ENCODE measurements around the gene B4GALT5.

The B4GALT5 gene

GRCh38 chr20:49681850-49682216 lies 31.8 kb downstream of the B4GALT5 start:
- no peak for ATAC-seq
- TF ChIP-seq CREB5 (CRISPR knock-in tag; IDR thresholded peaks at IDR 0.05; ENCODE audit: low read depth) (no peak), ZC3H10 (CRISPR knock-in tag; IDR thresholded peaks at IDR 0.05) (no peak), BACH2 (CRISPR knock-in tag; IDR thresholded peaks at IDR 0.05; ENCODE audit: borderline replicate concordance) (no peak), PPARA (CRISPR knock-in tag; IDR thresholded peaks at IDR 0.05; ENCODE audit: borderline replicate concordance) (no peak), TSHZ2 (CRISPR knock-in tag; IDR thresholded peaks at IDR 0.05) (no peak), POU6F1 (CRISPR knock-in tag; IDR thresholded peaks at IDR 0.05; ENCODE audit: borderline replicate concordance, low read depth) (no peak), OSR1 (CRISPR knock-in tag; IDR thresholded peaks at IDR 0.05) (no peak), ZNF8 (CRISPR knock-in tag; IDR thresholded peaks at IDR 0.05) (no peak), CSDC2 (CRISPR knock-in tag; IDR thresholded peaks at IDR 0.05) (no peak), TCF4 (CRISPR knock-in tag; IDR thresholded peaks at IDR 0.05; ENCODE audit: borderline replicate concordance) (no peak), SNAI2 (CRISPR knock-in tag; IDR thresholded peaks at IDR 0.05) (no peak), ESRRG (CRISPR knock-in tag; IDR thresholded peaks at IDR 0.05) (no peak), RARB (CRISPR knock-in tag; IDR thresholded peaks at IDR 0.05) (no peak)

GRCh38 chr20:49680484-49680883 lies 33.2 kb downstream of the B4GALT5 start:
- no peak for ATAC-seq
- TF ChIP-seq ZC3H10 (CRISPR knock-in tag; IDR thresholded peaks at IDR 0.05) (no peak), TOX (CRISPR knock-in tag; IDR thresholded peaks at IDR 0.05; ENCODE audit: borderline replicate concordance) (no peak), ZFP3 (CRISPR knock-in tag; IDR thresholded peaks at IDR 0.05) (no peak), TCF4 (CRISPR knock-in tag; IDR thresholded peaks at IDR 0.05; ENCODE audit: borderline replicate concordance) (no peak), CREB5 (CRISPR knock-in tag; IDR thresholded peaks at IDR 0.05; ENCODE audit: low read depth) (no peak), ISL1 (CRISPR knock-in tag; IDR thresholded peaks at IDR 0.05) (no peak), CSRNP3 (CRISPR knock-in tag; IDR thresholded peaks at IDR 0.05) (no peak), RARB (CRISPR knock-in tag; IDR thresholded peaks at IDR 0.05) (no peak), ZNF8 (CRISPR knock-in tag; IDR thresholded peaks at IDR 0.05) (no peak), OSR1 (CRISPR knock-in tag; IDR thresholded peaks at IDR 0.05) (no peak), TSHZ2 (CRISPR knock-in tag; IDR thresholded peaks at IDR 0.05) (no peak), SNAI2 (CRISPR knock-in tag; IDR thresholded peaks at IDR 0.05) (no peak), ARNTL (CRISPR knock-in tag; IDR thresholded peaks at IDR 0.05; ENCODE audit: borderline replicate concordance, low read depth) (no peak), ZNF70 (CRISPR knock-in tag; IDR thresholded peaks at IDR 0.05) (no peak), BACH2 (CRISPR knock-in tag; IDR thresholded peaks at IDR 0.05; ENCODE audit: borderline replicate concordance) (no peak), PPARA (CRISPR knock-in tag; IDR thresholded peaks at IDR 0.05; ENCODE audit: borderline replicate concordance) (no peak), PATZ1 (CRISPR knock-in tag; IDR thresholded peaks at IDR 0.05; ENCODE audit: borderline replicate concordance) (no peak), ESRRG (CRISPR knock-in tag; IDR thresholded peaks at IDR 0.05) (no peak), ZFP30 (CRISPR knock-in tag; IDR thresholded peaks at IDR 0.05) (no peak), CSDC2 (CRISPR knock-in tag; IDR thresholded peaks at IDR 0.05) (no peak)

Measured in SK-N-SH treated with all-trans-retinoic acid at 6 μM for 48 hours (cell line).